ENCODE measurements around the gene CLIC1. TPM values are rescaled to one million over a fixed set of nuclear protein-coding genes. Genes with fewer than 3 reads are reported as not detected.

CLIC1 gene
- total and polyA plus RNA-seq, 10 donors: 296 to 447 (median 347) TPM

DNA sequence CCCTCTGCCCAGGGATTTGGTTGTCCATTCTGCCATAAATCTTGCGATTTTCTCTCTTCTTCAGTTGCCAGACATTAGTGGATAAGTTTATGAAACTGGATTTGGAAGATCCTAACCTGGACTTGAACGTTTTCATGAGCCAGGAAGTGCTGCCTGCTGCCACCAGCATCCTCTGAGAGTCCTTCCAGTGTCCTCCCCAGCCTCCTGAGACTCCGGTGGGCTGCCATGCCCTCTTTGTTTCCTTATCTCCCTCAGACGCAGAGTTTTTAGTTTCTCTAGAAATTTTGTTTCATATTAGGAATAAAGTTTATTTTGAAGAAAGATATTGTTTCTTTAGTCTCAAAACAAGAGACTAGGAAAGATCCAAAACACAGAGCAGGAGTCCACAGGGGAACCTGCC lies 26.0 kb upstream of the CLIC1 start, which contains the start of gene SAPCD1:
SAPCD1 (plus strand) TSS at position 301 of the 400 bp plus-strand sequence. CDS start 399 bp downstream, outside the sequence.
- 79 to 84% (median 82%) methylated on average over 4 of the region's 4 CpGs for WGBS, 5 donors
- Histone ChIP-seq H3K27me3 (replicated peaks in 1 of 7) (no peaks in the 10 kb centered on the region), H3K27ac (peak within 1 kb of the TSS in 3 of 8 donors; percentile 6 to 20 (median 10)), H3K4me3 (no peak within 1 kb of the TSS), H3K4me1 (peaks cover 0 to 15% (median 5%) of the 10 kb centered on the region in 6 donors), H3K36me3 (peaks cover 0 to 52% (median 7%) of the 10 kb centered on the region in 6 donors), H3K9me3 (no peaks in the 10 kb centered on the region)
- TF ChIP-seq POLR2A (IDR thresholded peaks at IDR 0.05) (no peak), POLR2AphosphoS5 (IDR thresholded peaks at IDR 0.05) (no peak)
- TF ChIP-seq, protein P1, sequence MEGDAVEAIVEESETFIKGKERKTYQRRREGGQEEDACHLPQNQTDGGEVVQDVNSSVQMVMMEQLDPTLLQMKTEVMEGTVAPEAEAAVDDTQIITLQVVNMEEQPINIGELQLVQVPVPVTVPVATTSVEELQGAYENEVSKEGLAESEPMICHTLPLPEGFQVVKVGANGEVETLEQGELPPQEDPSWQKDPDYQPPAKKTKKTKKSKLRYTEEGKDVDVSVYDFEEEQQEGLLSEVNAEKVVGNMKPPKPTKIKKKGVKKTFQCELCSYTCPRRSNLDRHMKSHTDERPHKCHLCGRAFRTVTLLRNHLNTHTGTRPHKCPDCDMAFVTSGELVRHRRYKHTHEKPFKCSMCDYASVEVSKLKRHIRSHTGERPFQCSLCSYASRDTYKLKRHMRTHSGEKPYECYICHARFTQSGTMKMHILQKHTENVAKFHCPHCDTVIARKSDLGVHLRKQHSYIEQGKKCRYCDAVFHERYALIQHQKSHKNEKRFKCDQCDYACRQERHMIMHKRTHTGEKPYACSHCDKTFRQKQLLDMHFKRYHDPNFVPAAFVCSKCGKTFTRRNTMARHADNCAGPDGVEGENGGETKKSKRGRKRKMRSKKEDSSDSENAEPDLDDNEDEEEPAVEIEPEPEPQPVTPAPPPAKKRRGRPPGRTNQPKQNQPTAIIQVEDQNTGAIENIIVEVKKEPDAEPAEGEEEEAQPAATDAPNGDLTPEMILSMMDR (IDR thresholded peaks at IDR 0.05 in 8 of 11, conservative IDR thresholded peaks at IDR 0.05 in 3 of 11): no peak
- peak; percentile 16 for DNase-seq
- intact Hi-C loops (cut with DNase I; ENCODE audit: low total_unique reads): no loop called here

DNA sequence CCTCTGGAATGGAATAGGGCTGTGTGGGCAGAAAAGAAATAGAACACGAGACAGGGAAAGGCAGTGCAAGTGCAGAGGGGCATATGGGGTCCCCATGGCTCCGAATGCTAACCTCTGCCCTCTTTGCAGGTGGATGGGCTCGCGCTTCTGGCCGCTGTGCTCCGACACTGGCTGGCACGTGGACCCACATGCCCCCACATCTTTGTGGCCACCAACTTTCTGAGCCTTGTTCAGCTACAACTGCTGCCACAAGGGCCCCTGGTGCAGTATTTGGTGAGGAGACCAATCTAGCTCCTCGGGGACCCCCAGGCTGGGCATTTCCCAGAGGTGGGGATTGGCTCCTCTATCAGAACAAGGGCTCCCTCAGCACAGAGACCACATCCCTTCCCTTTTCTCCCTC lies 25.0 kb upstream of the CLIC1 start:
- no peak overlapping the region for H3K4me3 ChIP-seq
- no peaks in the 10 kb centered on the region for H3K27me3 ChIP-seq (replicated peaks in 1 of 7)
- H3K36me3 ChIP-seq: peaks cover 0 to 52% (median 7%) of the 10 kb centered on the region in 6 donors
- H3K9me3 ChIP-seq: no peaks in the 10 kb centered on the region
- TF ChIP-seq POLR2AphosphoS5 (IDR thresholded peaks at IDR 0.05): no peak
- no peak for TF ChIP-seq POLR2A (IDR thresholded peaks at IDR 0.05)
- TF ChIP-seq, protein P1 (IDR thresholded peaks at IDR 0.05 in 8 of 11, conservative IDR thresholded peaks at IDR 0.05 in 3 of 11): no peak
- WGBS, 5 donors: 90 to 98% (median 96%) methylated on average over 8 of the region's 8 CpGs
- intact Hi-C loops (cut with DNase I; ENCODE audit: low total_unique reads): no loop called here
- H3K27ac ChIP-seq: no peak overlapping the region
- peaks cover 0 to 6% (median under 1%) of the 10 kb centered on the region in 6 donors for H3K4me1 ChIP-seq
- peak; percentile 57 for DNase-seq

DNA sequence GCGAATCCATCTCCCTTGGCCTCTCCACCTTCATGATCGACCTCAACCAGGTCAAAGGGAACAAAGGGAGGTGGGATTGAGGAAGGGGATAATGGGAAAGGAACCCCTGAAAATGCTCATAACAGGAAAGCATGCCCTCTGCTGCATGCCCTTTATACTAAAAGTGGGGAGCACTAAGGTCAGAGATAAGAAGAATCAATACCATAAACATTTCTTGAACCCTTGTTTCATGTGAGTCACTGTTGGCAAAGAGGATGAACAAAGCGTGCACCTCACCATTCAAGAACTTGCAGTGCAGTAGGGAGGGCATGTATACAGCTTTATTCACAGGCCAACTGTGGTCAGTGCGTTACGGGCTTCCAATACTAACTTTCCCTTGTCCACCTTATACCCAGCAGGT lies 24.5 kb upstream of the CLIC1 start:
- peaks cover 0 to 52% (median 7%) of the 10 kb centered on the region in 6 donors for H3K36me3 ChIP-seq
- no peaks in the 10 kb centered on the region for H3K9me3 ChIP-seq
- WGBS, 5 donors: 93 to 97% (median 94%) methylated on average over 5 of the region's 5 CpGs
- no peak for DNase-seq
- no peak overlapping the region for H3K27ac ChIP-seq
- intact Hi-C loops (cut with DNase I; ENCODE audit: low total_unique reads): no loop called here
- H3K4me3 ChIP-seq: no peak overlapping the region
- H3K27me3 ChIP-seq (replicated peaks in 1 of 7): no peaks in the 10 kb centered on the region
- H3K4me1 ChIP-seq: peaks cover 0 to under 1% (median 0%) of the 10 kb centered on the region in 6 donors
- TF ChIP-seq POLR2AphosphoS5 (IDR thresholded peaks at IDR 0.05) (no peak), POLR2A (IDR thresholded peaks at IDR 0.05) (no peak)
- TF ChIP-seq, protein P1 (IDR thresholded peaks at IDR 0.05 in 8 of 11, conservative IDR thresholded peaks at IDR 0.05 in 3 of 11): no peak

DNA sequence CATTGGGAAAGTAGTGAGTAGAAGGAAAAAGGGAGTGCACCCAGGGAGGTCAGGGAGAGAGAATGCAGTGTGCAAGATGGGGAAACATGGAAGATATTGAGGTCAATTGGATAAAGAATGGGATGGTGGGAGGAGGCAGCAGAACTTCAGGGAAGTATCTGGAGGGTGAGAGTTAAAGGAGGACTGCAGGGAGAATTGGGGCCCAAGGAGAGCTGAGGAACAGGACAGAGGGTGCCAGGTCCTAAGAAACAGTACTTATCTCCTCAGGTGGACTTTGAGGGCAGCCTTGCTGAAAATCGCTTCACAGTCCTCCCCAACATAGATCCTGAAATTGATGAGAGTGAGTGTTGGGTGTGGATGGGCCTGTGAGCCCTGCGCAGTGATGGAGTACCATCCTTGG lies 22.0 kb upstream of the CLIC1 start:
- Histone ChIP-seq H3K36me3 (peaks cover 0 to 51% (median 7%) of the 10 kb centered on the region in 6 donors), H3K9me3 (no peaks in the 10 kb centered on the region), H3K4me1 (no peaks in the 10 kb centered on the region), H3K4me3 (no peak overlapping the region), H3K27ac (no peak overlapping the region), H3K27me3 (replicated peaks in 1 of 7) (no peaks in the 10 kb centered on the region)
- TF ChIP-seq POLR2A (IDR thresholded peaks at IDR 0.05): no peak
- TF ChIP-seq POLR2AphosphoS5 (IDR thresholded peaks at IDR 0.05): no peak
- TF ChIP-seq, protein P1 (IDR thresholded peaks at IDR 0.05 in 8 of 11, conservative IDR thresholded peaks at IDR 0.05 in 3 of 11): no peak
- DNase-seq: peak; percentile 10
- 94 to 100% (median 97%) methylated on average over 2 of the region's 2 CpGs for WGBS, 5 donors
- intact Hi-C loops (cut with DNase I; ENCODE audit: low total_unique reads): no loop called here
